GM19397 (cell line): ENCODE data around the gene PHACTR2.
"Not testable (repeated sequence)": the region's sequence is repeated elsewhere in the genome, so short reads cannot be mapped to it uniquely, and the experiment has no call there.

Experiments
- ATAC-seq: cut with Tn5 transposase; IDR thresholded peaks from one replicate; pipeline ENCODE4 v1.9.1; 2021; ENCODE audit warnings: mild to moderate bottlenecking, moderate library complexity; ENCODE audit not compliant: unreplicated experiment

The PHACTR2 gene

DNA sequence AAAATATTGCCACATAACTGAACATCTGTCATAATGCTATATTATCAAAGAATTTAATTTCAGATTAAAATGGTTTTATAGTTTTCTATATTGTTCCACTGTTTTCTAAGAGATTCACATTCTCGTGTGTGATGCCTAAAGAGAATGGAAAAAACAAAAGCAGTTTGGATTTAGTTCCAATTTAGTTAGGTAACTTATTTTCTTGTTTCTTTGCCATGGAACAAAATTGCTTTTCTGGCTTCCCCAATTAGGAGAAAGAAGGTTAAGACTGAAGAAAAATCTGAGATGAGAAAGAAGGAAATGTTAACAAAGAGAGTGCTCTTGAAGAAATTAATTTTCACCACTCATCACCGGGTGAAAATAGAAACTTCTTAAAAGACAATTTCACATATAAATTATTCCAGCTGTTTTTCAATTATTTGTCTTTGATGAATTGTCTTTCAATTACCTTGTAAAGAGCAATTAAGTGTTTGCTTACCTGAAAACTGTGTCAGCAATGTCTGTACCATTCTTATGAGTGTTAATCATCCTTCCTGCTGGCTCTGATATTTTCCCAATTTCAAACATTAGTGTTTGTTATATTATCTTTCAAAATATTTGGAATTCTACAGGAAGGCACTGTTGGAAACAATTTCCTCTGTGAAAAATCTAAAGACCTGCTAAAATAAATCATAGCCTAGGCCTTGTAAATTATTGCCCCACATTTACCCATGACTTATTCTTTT, 19.5 kb downstream of the PHACTR2 start:
- no peak for ATAC-seq

DNA sequence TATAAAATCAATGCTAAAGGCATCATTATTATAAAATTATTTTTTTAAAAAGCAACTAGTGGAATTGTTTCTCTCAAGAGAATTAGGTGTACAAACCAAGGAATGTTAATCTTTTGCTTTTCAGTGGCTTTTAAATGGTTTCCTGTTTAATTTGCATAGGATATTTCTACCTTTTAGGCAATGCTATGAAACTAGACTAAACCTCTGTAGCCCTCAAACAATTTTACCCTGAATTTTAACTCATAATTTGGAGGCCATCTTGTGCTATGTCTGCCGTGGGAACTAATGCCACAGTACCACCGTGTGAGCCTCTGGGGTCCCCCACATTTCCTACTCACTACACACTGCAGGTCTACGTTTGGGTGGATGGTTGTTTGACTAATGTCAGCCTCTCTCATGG, 20.6 kb downstream of the PHACTR2 start:
- ATAC-seq = no peak

DNA sequence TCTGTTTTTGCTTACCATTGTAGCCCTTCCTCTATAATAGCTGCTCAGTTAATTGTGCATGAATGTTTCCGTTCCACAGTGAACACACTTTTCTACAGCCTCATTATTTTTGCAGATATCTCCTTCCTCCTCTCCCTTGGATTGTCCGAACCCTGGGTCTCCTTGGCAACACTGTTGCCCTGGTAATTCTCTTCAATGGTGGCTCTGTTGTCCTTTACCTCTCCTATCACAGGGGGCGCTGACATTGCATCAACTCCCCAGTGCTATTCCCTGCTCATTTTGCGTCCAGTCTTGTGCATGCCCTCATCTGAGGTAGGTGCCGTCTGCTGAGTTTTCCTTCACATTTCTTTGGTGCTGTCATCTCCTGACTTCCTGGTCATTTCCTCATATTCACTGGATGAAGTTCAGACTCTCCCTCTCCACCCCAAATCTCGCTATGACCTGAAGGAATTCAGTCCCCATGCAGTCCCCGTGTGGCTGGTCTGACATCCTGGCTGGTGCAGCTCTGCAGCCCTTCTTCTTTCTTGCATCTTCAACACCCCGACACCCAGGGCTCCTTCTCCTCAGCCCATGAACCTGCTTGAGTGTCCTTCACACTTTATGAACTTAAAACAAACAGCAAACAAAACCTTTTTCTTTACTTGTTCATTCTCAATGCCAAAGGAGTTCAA, 21.1 kb downstream of the PHACTR2 start:
- ATAC-seq = no peak

DNA sequence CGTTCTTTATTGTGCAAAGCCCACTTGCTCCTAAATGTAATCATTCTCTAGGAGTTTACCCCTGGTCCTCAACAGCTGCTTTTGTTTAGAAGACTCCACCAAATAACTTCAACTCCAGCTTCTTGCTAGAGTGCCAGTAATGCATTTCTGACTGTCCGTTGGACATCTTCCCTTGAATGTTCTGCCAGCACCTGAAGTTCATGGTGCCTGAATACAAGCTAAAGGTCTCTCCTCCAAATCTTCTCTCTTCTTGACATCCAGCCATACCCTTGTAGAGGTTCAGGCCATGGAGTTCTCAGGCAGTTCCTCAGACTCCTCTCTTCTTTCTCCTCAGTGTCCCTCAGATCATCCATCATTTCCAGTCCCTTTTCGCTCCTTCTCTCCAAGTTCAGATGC, 21.7 kb downstream of the PHACTR2 start:
- no peak for ATAC-seq

GRCh38 chr6:143700684-143701348, 23.1 kb downstream of the PHACTR2 start:
- ATAC-seq = no peak

DNA sequence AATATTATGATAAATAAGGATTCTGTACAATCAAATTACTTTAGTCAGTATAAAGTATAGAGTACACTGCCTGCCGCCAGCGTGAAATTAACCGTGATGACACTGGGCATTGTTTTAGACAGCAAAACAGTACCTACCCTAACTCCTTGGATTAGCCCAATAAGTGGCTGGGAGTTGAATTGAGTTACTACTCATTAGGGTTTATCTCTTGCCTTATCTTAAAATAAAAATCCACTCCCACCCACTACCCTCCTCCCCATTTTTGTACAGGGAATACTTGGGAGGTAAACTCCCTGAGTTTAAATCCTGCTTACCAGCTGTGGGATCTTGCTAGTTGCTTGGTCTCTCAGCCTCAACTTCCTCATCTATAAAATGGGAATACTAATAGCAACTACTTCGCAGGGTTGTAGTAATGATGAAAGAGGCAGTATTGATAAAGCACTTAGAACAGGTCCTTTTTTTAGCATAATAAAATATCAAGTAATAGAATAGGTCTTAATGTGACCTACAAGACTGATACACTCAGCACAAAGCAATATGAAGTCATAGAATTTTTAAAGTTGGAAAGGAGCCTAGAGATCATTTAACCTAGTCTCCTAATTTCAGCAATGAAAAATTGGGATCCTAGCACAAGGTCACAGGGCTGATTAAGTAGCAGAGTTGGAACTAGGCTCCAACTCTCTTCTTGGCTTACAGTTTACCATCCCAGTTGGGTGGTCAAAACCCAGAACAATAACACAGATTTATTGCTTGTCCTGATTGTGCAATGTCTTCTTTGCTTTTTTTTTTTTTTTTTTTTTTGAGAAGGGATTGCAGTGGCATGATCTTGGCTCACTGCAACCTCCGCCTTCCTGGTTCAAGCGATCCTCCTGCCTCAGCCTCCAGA, 23.8 kb downstream of the PHACTR2 start:
- ATAC-seq = no peak

DNA sequence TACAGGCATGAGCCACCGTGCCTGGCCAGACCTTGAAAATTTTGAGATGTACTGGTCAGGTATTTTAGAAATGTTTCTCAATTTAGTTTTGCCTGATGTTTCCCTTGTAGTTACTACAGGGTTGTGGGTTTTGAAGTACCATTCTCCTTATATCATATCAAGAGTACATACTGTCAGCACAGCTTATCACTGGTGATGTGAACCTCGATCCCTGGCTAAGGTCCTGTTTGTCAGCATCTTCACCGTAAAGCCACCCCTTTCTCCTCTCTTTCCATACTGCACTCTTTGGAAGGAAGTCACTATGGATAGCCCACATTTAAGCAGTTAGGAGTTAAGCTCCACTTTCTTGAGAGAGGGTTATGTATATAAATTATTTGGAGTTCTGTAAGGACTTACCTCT, 27.8 kb downstream of the PHACTR2 start:
- no peak for ATAC-seq

DNA sequence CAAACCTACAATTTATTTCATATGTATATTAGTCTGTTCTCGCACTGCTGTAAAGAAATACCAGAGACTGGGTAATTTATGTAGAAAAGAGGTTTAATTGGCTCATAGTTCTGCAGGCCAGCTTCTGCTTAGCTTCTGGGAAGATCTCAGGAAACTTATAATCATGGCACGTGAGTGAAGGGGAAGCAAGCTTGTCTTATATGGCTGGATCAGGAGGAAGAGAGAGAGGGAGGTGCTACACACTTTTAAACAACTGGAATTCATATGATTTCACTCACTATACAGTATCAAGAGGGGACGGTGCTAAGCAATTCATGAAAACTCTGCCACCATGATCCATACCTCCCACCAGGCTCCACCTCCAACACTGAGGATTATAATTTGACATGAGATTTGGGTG, 29.9 kb downstream of the PHACTR2 start:
- no peak for ATAC-seq

DNA sequence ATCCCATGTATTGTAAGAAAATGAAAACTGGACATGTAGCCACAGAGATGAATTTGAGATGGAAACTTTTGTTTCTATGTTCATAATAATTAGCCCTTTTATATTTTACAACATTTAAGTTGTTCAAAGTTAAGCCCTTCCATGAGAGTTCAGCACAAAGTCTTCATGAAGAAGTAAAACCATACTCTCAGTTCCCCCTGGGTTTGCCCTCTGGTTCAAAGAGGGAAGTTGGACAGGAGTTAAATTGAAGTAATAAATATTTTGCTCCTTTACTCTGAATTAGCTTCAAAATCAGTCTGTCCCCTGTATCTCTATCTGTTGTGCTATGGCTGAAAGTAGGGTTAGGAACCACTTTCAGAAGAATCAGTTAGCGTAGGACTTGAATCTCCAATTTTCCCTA, 31.1 kb downstream of the PHACTR2 start:
- no peak for ATAC-seq

DNA sequence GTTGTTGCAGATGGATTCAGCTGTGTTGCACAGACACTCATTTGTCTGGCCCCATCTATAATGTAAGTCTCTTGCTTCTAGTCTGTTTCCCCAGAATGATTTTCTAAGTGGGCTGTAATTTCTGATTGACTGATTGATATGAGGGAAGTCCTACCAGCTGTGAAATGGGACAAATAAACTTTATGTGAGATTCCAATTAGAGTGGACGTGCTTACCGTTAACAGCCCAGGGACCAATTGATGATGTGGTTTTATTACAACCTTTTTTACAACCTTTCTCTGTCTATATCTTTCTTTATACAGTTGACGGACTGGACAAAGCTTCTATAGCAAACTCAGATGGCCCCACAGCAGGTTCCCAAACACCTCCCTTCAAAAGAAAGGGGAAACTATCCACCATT, 33.9 kb downstream of the PHACTR2 start:
- no peak for ATAC-seq

GRCh38 chr6:143718472-143718871, 40.7 kb downstream of the PHACTR2 start:
- ATAC-seq = no peak

GRCh38 chr6:143721642-143722041, 43.9 kb downstream of the PHACTR2 start:
- no peak for ATAC-seq

- no peak for ATAC-seq
Measured at GRCh38 chr6:143724876-143725275, 47.1 kb downstream of the PHACTR2 start.

DNA sequence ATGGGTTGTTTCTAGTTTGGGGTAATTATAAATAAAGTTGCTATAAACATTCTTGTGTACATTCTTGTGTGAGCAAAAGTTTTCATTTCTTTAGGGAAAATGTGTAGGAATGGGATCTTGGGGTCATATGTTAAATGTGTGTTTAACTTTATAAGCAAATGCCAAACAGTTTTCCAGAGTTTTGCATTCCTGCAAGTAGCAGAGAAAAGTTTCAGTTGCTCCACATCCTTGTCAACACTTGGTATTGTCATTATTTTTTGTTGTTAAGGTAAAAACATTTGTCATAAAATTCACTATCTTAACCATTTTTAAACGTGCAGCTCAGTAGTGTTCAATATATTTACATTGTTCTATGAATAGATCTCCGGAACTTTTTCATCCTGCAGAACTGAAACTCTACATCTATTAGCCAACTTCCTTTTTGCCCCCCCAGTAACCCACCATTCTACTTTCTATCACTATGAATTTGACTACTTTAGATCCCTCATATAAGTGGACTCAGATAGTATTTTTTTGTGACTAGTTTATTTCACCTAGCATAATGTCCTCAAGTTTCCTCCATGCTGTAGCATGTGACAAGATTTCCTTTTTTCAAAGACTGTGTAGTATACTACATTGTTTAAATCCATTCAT, 48.4 kb downstream of the PHACTR2 start:
- ATAC-seq = no peak

DNA sequence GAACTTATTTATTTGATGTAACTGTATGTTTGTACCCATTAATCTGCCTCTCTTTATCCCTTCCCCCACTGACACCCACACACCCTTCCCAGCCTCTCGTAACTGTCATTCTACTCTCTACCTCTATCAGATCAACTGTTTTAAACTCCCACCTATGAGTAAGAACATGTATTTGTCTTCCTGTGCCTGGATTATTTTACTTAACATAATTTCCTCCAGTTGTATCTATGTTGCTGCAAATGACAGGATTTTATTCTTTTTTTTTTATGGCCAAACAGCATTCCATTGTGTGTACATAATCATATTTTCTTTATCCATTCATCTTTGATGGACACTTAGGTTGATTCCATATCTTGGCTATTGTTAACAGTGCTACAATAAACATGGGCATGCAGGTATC, 49.3 kb downstream of the PHACTR2 start:
- ATAC-seq = no peak

- no peak for ATAC-seq
Measured at GRCh38 chr6:143731789-143732188, 54.0 kb downstream of the PHACTR2 start.

- no peak for ATAC-seq
Measured at GRCh38 chr6:143732536-143732935, 54.8 kb downstream of the PHACTR2 start.

DNA sequence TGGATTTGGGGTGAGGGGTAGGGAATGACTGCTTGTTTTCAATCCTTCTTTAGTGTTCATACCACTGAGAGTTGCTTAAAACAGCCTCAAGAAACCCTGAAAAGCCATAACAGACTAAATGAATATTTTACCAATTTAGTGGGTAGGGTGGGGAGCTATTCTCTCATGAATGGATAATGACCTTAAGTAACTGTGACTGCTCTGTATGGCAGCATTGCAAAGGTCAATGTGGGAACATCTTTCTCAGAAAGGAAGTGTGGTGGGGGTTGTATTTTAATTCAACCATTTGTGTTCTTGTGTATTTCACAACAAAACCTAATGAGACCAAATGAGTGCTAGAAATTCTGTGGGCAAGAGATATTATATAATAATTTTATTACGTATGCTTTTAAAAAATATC, 55.7 kb downstream of the PHACTR2 start:
- no peak for ATAC-seq

DNA sequence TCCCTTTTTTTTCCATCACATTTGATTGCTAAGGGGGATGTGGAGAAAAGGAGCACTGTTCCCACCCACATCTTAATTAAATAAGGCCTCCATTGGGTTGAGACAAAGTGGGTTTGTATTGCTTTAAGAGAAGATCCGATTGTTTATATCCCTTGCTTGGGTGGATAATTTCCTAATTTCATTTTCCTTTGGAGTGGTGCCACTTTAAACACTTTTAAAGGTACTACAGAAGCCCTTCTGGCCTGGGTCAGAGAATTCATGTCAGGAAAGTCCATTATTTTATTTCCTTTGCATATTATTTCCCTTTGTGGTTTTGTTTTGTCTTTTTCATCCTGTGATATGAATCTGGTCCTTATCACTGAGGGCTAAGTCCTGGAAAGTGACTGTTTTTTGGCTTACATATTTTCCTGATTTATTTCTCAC, 56.9 kb downstream of the PHACTR2 start:
- ATAC-seq = no peak

GRCh38 chr6:143738072-143738690, 60.4 kb downstream of the PHACTR2 start:
- not testable (repeated sequence) for ATAC-seq
